HepG2 (cell line): ENCODE results near the gene BCL2L2. TPM values are rescaled to one million over a fixed set of nuclear protein-coding genes. Genes with fewer than 3 reads are reported as not detected.

ENCODE experiments used
- ASH2L ChIP-seq: fragments of 300-600, 200-600 bp; sonication (generic); IDR thresholded peaks from 2 replicates; pipeline ENCODE4 v1.7.0; 2017; ENCODE audit warnings: low read depth, mild to moderate bottlenecking, moderate library complexity, mixed read lengths, low read length; ENCODE audit not compliant: insufficient read length
- CSRNP1 ChIP-seq: sonication (generic); formaldehyde crosslinking; IDR thresholded peaks from 2 replicates; pipeline ENCODE4 v1.8.1; 2023; ENCODE audit warnings: mild to moderate bottlenecking, missing genetic modification reagents
- DPF2 ChIP-seq: sonication (generic); formaldehyde crosslinking; IDR thresholded peaks from 2 replicates; pipeline ENCODE4 v1.4.0; 2020; ENCODE audit warnings: mild to moderate bottlenecking, low read depth, missing genetic modification reagents, borderline replicate concordance
- E2F5 ChIP-seq: sonication (generic); formaldehyde crosslinking; conservative IDR thresholded peaks from 2 replicates; pipeline ENCODE4 v1.4.0; 2020; ENCODE audit warnings: missing genetic modification reagents
- ELK4 ChIP-seq: sonication (generic); formaldehyde crosslinking; IDR thresholded peaks from 2 replicates; pipeline ENCODE4 v1.9.0; 2021; ENCODE audit warnings: missing genetic modification reagents, borderline replicate concordance
- FOXO1 ChIP-seq: sonication (generic); formaldehyde crosslinking; IDR thresholded peaks from 2 replicates; pipeline ENCODE4 v1.4.0; 2020; ENCODE audit warnings: missing genetic modification reagents
- GFI1 ChIP-seq: sonication (generic); formaldehyde crosslinking; IDR thresholded peaks from 2 replicates; pipeline ENCODE4 v1.5.0; 2020; ENCODE audit warnings: missing genetic modification reagents, mild to moderate bottlenecking, borderline replicate concordance
- HES4 ChIP-seq: sonication (generic); formaldehyde crosslinking; IDR thresholded peaks from 2 replicates; pipeline ENCODE4 v1.9.0; 2021; ENCODE audit warnings: mild to moderate bottlenecking, missing genetic modification reagents, borderline replicate concordance
- HINFP ChIP-seq: sonication (generic); formaldehyde crosslinking; IDR thresholded peaks from 2 replicates; pipeline ENCODE4 v1.4.0; 2020; ENCODE audit warnings: low read depth, mild to moderate bottlenecking, missing genetic modification reagents
- HNF4A ChIP-seq: sonication (generic); formaldehyde crosslinking; IDR thresholded peaks from 2 replicates; pipeline ENCODE4 v1.4.0; 2020; ENCODE audit warnings: missing genetic modification reagents
- HNRNPK ChIP-seq: fragments of 200-400 bp; formaldehyde crosslinking; IDR thresholded peaks from 2 replicates; pipeline ENCODE4 v1.6.1; 2018; ENCODE audit warnings: low read length, low read depth, moderate library complexity, mild to moderate bottlenecking; ENCODE audit not compliant: poor library complexity, severe bottlenecking
- PAWR ChIP-seq: sonication (generic); formaldehyde crosslinking; IDR thresholded peaks from 2 replicates; pipeline ENCODE4 v1.4.0; 2020; ENCODE audit warnings: missing genetic modification reagents, mild to moderate bottlenecking, borderline replicate concordance
- REL ChIP-seq: sonication (generic); formaldehyde crosslinking; conservative IDR thresholded peaks from 2 replicates; pipeline ENCODE4 v1.8.0; 2022; ENCODE audit warnings: mild to moderate bottlenecking, missing genetic modification reagents, moderate library complexity
- TBP ChIP-seq: sonication (generic); formaldehyde crosslinking; IDR thresholded peaks from 2 replicates; pipeline ENCODE4 v1.5.0; 2020; ENCODE audit warnings: missing genetic modification reagents
- TBX3 ChIP-seq: fragments of 450-650 bp; IDR thresholded peaks from 2 replicates; pipeline ENCODE4 v1.6.1; 2017; ENCODE audit warnings: antibody characterized with exemption, mild to moderate bottlenecking, inconsistent platforms, borderline replicate concordance
- ZMYM4 ChIP-seq: sonication (generic); formaldehyde crosslinking; IDR thresholded peaks from 2 replicates; pipeline ENCODE4 v1.8.1; 2023; ENCODE audit warnings: mild to moderate bottlenecking, missing genetic modification reagents
- ZNF230 ChIP-seq: sonication (generic); formaldehyde crosslinking; IDR thresholded peaks from 2 replicates; pipeline ENCODE4 v1.4.0; 2020; ENCODE audit warnings: mild to moderate bottlenecking, missing genetic modification reagents
- ZNF441 ChIP-seq: sonication (generic); formaldehyde crosslinking; IDR thresholded peaks from 2 replicates; pipeline ENCODE4 v1.7.0; 2021; ENCODE audit warnings: missing genetic modification reagents, borderline replicate concordance
- ZNF512B ChIP-seq: sonication (generic); formaldehyde crosslinking; IDR thresholded peaks from 2 replicates; pipeline ENCODE4 v1.5.1; 2020; ENCODE audit warnings: missing genetic modification reagents, mild to moderate bottlenecking, borderline replicate concordance
- ZNF670 ChIP-seq: sonication (generic); formaldehyde crosslinking; IDR thresholded peaks from 2 replicates; pipeline ENCODE4 v1.8.0; 2022; ENCODE audit warnings: mild to moderate bottlenecking, missing genetic modification reagents, borderline replicate concordance
- ZNF672 ChIP-seq: sonication (generic); formaldehyde crosslinking; IDR thresholded peaks from 2 replicates; pipeline ENCODE4 v1.8.1; 2022; ENCODE audit warnings: missing genetic modification reagents
- polyA plus RNA-seq, 8 experiments: library from polyadenylated mRNA; depleted of rRNA in 3 of 8; stranded (reverse) in 7 of 8; unstranded in 1 of 8; fragments of >200 nt; fragmentation: Illumina TruSeq in 4 of 8; extraction: Trizol in 4 of 8; gene quantifications; 2 replicates each; pipeline versions ENCODE4 v1.2.1 to v1.2.3, GENCODE V29; 2011 to 2016; ENCODE audit warnings: low read depth in 4 of 8, missing spikeins in 1 of 8, mixed read lengths in 1 of 8; ENCODE audit not compliant: insufficient read depth in 1 of 8
- total RNA-seq, 5 experiments: library from RNA; depleted of rRNA; stranded (reverse); fragments of >200 nt; fragmentation: Illumina TruSeq; extraction: Trizol; gene quantifications; 2 replicates each; pipeline ENCODE4 v1.2.3, GENCODE V29; 2016; ENCODE audit warnings: low read depth in 1 of 5

BCL2L2 gene
- total and polyA plus RNA-seq, 2 of the 13 experiments (the other 11 are each of a cell fraction or from before 2014, with no cell fraction given) = 28.1 to 49.8 TPM

- no peak for TF ChIP-seq ZNF512B (CRISPR knock-in tag)
- TF ChIP-seq ZMYM4 (CRISPR knock-in tag) = no peak
- TF ChIP-seq ZNF230 = no peak
- no peak; the same call in 1 of the 2 replicates for TF ChIP-seq TBX3
- TF ChIP-seq REL = no peak
- TF ChIP-seq ZNF441 = no peak
- no peak for TF ChIP-seq TBP
- TF ChIP-seq ASH2L = peak; percentile 96
- TF ChIP-seq ZNF672 = no peak
- TF ChIP-seq PAWR (CRISPR knock-in tag) = no peak
- TF ChIP-seq HINFP (CRISPR knock-in tag) = 0 out of 2 replicates have a peak, but pooled peaks have one; percentile 5
- no peak for TF ChIP-seq ELK4 (CRISPR knock-in tag)
- TF ChIP-seq HNRNPK = no peak
- no peak for TF ChIP-seq GFI1 (CRISPR knock-in tag)
- TF ChIP-seq FOXO1 (CRISPR knock-in tag) = no peak
- TF ChIP-seq HES4 = no peak
- TF ChIP-seq E2F5 = no peak
- TF ChIP-seq CSRNP1 (CRISPR knock-in tag) = peak; percentile 20; the same call in 1 of the 2 replicates
- TF ChIP-seq HNF4A (CRISPR knock-in tag) = no peak; the same call in 1 of the 2 replicates
- peak; percentile 27; the same call in 1 of the 2 replicates for TF ChIP-seq ZNF670 (CRISPR knock-in tag)
- TF ChIP-seq DPF2 (CRISPR knock-in tag) = no peak
Measured at GRCh38 chr14:23285530-23286019, 21.1 kb upstream of the BCL2L2 start (continued).
